NCI-H187 (cell line): ENCODE measurements around the gene XAF1.
"Not testable (repeated sequence)": the region's sequence is repeated elsewhere in the genome, so short reads cannot be mapped to it uniquely, and the experiment has no call there.

Source experiments
- DNase-seq, 2 experiments: peaks; one replicate each; lab custom pipeline; 2025; lab: John Stamatoyannopoulos, UW

XAF1 gene, protein sequence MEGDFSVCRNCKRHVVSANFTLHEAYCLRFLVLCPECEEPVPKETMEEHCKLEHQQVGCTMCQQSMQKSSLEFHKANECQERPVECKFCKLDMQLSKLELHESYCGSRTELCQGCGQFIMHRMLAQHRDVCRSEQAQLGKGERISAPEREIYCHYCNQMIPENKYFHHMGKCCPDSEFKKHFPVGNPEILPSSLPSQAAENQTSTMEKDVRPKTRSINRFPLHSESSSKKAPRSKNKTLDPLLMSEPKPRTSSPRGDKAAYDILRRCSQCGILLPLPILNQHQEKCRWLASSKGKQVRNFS

DNA sequence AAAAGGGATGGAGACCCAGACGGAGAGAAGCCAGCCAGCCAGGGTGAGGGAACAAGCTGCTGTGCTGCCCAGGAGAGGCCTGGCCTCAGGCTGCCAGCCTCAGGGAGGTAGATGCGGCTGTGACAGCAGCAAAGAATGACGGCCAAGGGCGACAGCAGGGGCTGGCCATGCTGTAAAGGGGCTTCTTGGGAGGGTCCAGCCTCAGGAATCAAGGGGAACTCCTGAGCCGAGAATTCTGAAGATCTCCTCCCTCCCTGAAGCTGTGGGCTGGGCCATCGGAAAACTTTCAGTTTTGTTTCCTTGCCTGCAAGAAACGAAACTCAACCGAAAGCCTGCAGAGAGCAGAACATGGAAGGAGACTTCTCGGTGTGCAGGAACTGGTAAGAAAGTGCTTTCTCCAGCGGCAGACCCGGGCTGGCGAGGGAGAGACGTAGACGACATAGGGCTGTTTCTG is at the start of gene XAF1:
Gene XAF1, plus strand, starts transcription at position 316 of the 454 bp plus-strand sequence. Its CDS starts 33 bp downstream, at position 349.
- no peak for DNase-seq

GRCh38 chr17:6706499-6706898 is 49.3 kb upstream of the XAF1 start:
- no peak for DNase-seq

DNA sequence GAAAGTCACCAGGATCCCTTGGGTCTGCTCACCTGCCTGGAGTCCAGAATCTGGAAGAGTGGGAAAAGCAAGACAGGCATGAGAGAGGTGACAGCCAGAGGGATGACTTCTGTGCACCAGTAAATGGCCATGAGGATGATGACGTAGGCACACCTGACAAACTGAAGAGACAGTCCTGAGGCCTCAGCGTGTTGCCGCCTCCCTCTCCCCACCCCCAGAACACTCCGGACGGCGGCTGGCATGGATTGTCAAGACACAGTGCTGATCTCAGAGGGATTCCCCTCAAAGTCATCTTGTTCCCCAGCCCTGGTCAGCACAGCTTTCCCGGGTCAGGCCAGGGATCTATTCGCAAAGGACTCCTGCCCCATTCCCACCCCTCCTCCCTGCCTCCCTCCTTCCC is 48.9 kb upstream of the XAF1 start:
- no peak for DNase-seq

DNA sequence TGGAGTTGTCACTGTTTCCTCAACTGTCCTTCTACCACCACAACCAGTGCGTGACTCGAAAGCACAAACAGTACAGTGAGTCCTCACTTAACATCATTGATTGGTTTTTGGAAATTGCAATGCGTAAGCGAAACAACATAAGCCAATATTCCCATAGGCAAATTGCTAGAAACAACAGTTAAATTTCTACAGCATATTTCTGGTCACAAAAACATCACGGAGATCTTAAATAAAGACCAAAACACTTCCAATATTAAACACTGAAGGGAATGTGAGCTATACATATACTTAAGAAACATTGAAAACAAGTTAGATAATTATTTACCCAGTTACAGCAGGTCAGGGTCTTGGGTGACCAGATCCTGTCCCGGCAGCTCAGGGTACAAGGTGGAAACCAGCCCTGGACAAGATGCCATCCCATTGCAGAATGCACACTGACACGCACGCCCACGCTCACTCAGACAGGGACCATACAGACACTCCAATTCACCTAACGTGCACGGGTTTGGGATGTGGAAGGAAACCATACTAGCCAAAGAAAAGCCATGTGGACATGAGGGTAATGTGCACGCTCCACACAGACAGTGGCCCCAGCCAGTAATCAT is 47.4 kb upstream of the XAF1 start:
- no peak for DNase-seq

- no peak for DNase-seq
Measured at GRCh38 chr17:6710317-6710716, 45.5 kb upstream of the XAF1 start.

- no peak for DNase-seq
Measured at GRCh38 chr17:6711081-6711674, 44.7 kb upstream of the XAF1 start.

DNA sequence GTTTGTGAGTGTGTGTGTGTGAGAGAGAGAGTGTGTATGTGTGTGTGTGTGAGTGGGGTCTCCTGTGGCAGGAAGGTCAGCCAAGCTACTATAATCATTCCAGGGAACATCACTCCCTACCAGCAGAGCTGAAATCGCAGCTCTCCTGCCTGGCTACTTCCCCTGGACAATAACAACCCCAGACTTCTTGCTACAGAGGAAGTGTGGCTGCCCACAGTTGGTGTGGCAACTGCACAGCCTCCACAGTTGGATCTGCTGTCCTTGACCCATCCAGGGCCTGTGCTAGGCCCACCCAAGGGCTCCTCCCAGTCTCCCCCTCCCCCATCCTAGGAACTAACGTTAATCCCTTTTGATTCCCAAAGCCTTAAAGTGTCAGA is 44.2 kb upstream of the XAF1 start:
- DNase-seq, result no peak

DNA sequence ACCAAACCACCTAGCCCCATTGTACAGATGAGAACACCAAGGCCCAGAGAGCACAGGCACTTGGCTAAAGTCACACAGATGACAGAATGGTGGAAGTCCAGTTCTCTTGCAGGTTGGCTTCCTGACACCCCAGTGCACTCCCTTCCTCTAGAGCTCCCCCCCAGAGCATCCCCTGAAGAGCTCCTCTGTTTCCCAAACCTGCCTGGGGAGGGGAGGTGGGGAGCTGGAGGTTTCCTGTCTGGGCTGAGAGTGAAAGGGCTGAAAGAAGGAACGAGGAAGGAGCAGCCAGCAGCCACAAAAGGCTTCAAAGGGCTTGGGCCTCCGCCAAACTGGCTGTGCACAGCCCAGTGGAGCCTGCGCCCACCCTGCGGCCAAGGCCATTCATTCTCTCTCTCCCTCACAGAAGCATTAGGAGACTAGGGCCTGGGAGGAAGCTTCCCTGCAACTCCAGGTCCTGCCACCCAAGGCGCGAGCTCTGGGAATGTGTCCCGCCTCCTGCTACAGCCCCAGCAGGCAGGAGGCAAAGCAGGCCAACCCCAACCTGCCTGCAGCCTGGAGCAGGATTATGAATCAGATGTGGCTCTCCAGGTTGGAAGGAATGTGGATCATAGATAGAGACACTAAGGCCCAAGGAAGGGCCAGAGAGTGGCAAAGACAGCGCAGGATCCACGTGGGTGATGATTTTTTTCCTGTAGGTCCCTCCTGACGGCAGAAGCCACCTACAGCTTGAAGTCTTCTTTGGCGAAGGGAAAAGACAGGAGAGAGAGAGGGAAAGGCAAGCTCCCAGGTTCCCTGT is 43.6 kb upstream of the XAF1 start:
- no peak for DNase-seq

- DNase-seq, result no peak
Measured at GRCh38 chr17:6712854-6713129, 43.1 kb upstream of the XAF1 start.

DNA sequence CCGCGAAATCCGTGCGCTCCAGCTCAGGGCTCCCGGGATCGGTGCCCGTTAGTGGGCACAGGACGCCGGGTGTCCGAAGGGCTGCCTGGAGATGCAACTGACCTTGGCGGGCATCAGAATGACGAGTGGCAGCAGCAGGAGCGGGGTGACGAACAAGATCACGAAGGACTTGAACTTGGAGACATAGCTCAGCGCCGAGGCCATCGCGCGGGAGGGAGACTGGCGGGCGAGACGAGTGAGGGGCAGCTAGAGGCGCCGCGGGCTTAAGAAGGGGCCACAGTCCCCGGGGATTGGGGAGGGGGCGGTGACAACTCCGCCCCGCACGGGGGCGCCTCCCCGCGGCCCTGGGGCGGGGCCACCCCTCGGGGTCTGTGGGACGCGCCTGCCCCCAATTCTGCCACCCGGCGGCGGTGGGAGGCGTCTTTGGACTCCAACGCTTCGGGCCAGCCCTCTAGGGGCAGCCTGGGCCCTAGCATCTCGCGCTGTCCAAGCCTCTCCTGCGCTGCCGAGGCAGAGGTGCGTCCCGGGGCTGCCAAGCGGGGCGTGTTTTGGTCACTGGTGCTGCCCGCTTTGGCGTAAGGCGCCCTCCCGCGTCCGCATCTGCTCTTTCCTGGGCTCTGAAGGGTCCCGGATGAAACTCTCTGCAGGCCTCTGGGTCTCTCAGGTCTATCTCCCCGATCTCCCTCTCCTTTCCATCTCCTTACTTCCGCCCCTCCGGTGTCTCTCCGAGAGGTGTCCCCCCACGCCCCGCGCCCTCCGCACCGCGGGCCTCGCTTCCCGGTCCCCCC is 42.5 kb upstream of the XAF1 start, which contains the start of gene SLC13A5:
Gene SLC13A5, minus strand, starts transcription at position 240 of the 788 bp plus-strand sequence. Its CDS starts 36 bp downstream, at position 204.
- no peak for DNase-seq

DNA sequence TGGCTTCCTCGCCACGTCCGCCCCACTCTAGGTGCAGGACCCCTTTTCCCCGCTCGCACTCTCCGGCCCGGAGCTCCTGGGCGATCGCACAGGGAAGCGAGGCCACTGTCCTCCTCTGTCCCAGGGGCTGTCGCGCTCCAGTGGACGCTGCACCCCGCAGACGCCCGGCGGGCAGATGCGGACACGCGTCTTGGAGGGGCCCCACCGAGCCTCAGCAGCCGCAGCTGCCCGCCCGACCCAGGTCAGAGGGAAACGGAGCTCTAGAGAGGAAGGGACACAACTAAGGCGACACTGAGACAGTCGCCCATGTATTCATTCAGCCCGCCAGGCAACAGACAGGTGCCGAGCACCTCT is 42.0 kb upstream of the XAF1 start:
- DNase-seq, result no peak

- DNase-seq, result no peak
Measured at GRCh38 chr17:6714315-6714874, 41.5 kb upstream of the XAF1 start.

- DNase-seq, result no peak
Measured at GRCh38 chr17:6716736-6717135, 39.1 kb upstream of the XAF1 start.

GRCh38 chr17:6721744-6722143 is 34.1 kb upstream of the XAF1 start:
- DNase-seq, result no peak

DNA sequence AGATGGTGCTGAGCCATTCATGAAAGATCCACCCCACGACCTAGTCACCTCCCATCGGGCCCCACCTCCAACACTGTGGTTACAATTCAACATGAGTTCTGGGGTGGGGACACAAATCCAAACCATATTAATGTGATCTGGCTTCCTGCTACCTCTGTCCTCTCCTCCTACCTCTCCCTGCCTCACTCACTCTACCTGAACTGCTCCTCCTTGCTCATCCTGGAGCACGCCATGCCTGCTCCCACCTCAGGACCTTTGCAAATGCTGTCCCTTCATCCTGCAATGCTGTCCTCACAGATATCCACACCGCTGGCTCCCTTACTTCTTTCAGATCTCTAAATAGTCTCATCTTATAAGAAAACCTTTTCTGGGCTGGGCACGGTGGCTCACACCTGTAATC is 31.8 kb upstream of the XAF1 start:
- DNase-seq, result no peak

GRCh38 chr17:6729531-6729930 is 26.3 kb upstream of the XAF1 start:
- DNase-seq, result no peak

- not testable (repeated sequence) for DNase-seq
Measured at GRCh38 chr17:6746665-6747064, 9.2 kb upstream of the XAF1 start.

- no peak for DNase-seq
Measured at GRCh38 chr17:6748617-6749016, 7.2 kb upstream of the XAF1 start.

DNA sequence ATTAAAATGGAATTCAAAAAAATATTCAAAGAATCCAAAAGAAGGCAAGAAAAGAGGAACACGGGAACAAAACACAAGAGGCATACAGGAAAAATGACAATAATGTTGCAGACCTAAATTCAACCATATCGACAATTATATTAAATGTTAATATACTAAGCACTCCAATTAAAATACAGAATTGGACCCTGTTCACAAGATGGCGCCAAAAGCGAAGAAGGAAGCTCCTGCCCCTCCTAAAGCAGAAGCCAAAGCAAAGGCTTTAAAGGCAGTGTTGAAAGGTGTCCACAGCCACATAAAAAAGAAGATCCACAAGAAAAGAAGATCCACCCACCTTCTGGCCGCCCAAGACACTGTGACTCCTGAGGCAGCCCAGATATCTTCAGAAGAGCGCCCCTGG is 6.3 kb upstream of the XAF1 start:
- no peak for DNase-seq

- DNase-seq, result no peak
Measured at GRCh38 chr17:6752068-6752909, 3.6 kb upstream of the XAF1 start.

GRCh38 chr17:6753006-6753445 is 2.8 kb upstream of the XAF1 start:
- no peak for DNase-seq
